HFFc6 (cell line): ENCODE measurements around the gene EPHB1. TPM values are rescaled to one million over a fixed set of nuclear protein-coding genes. Genes with fewer than 3 reads are reported as not detected.
"Not testable (repeated sequence)": the region's sequence is repeated elsewhere in the genome, so short reads cannot be mapped to it uniquely, and the experiment has no call there.

ENCODE experiments used
- DNase-seq: peaks from one replicate; pipeline ENCODE4 v3.0.0-alpha.2; 2018
- H3K27ac Mint-ChIP-seq: 2 replicates; pipeline ENCODE4 v1.8.0; 2020; ENCODE audit warnings: mild to moderate bottlenecking, mixed read lengths
- H3K27me3 Mint-ChIP-seq: 2 replicates; pipeline ENCODE4 v1.8.0; 2021; ENCODE audit warnings: mild to moderate bottlenecking, moderate library complexity, mixed read lengths; ENCODE audit not compliant: insufficient read depth
- H3K36me3 Mint-ChIP-seq: 2 replicates; pipeline ENCODE4 v1.8.0; 2021; ENCODE audit warnings: low read depth, mixed read lengths
- H3K4me1 Mint-ChIP-seq: 2 replicates; pipeline ENCODE4 v1.8.0; 2020; ENCODE audit warnings: low read depth, mixed read lengths
- H3K4me3 Mint-ChIP-seq: 2 replicates; pipeline ENCODE4 v1.8.0; 2020; ENCODE audit warnings: mild to moderate bottlenecking, moderate library complexity, mixed read lengths
- H3K9me3 Mint-ChIP-seq: 2 replicates; pipeline ENCODE4 v1.8.0; 2020; ENCODE audit warnings: mild to moderate bottlenecking, mixed read lengths
- CTCF ChIP-seq: fragments of 200-600 bp; sonication (generic); IDR thresholded peaks from 2 replicates; pipeline ENCODE4 v1.5.0; 2021; ENCODE audit warnings: antibody characterized with exemption, mild to moderate bottlenecking
- total RNA-seq, 6 experiments: library from RNA; stranded (reverse); fragmentation: NEBNext Ultra II Directional; extraction: Animal tissue kit (Norgen Biotek cat#: 25700); gene quantifications; 2 replicates in 1 of 6; 3 replicates in 5 of 6; pipeline ENCODE4 v1.2.3, GENCODE V29; 2021

Gene EPHB1
- total RNA-seq, 6 experiments from 2014 or later, result 0.88 to 2.6 (median 1.0) TPM

- Mint-ChIP-seq H3K36me3 (no peaks in the 10 kb centered on the region), H3K4me1 (no peaks in the 10 kb centered on the region)
Measured at GRCh38 chr3:135018149-135018923, 223.3 kb downstream of the EPHB1 start.

GRCh38 chr3:135020181-135020580 lies 225.1 kb downstream of the EPHB1 start:
- no peaks in the 10 kb centered on the region for H3K9me3 Mint-ChIP-seq
- TF ChIP-seq CTCF, result no peak
- H3K4me3 Mint-ChIP-seq, result no peak overlapping the region
- H3K27ac Mint-ChIP-seq, result no peak overlapping the region
- no peaks in the 10 kb centered on the region for H3K4me1 Mint-ChIP-seq
- peaks cover 4% of the 10 kb centered on the region for H3K27me3 Mint-ChIP-seq
- no peak for DNase-seq
- H3K36me3 Mint-ChIP-seq, result no peaks in the 10 kb centered on the region

More at GRCh38 chr3:135018149-135018923, 223.3 kb downstream of the EPHB1 start:
- no peak overlapping the region for H3K4me3 Mint-ChIP-seq
- DNase-seq, result no peak
- H3K27ac Mint-ChIP-seq, result no peak overlapping the region
- H3K9me3 Mint-ChIP-seq, result no peaks in the 10 kb centered on the region
- H3K27me3 Mint-ChIP-seq, result peaks cover 4% of the 10 kb centered on the region
- no peak for TF ChIP-seq CTCF

DNA sequence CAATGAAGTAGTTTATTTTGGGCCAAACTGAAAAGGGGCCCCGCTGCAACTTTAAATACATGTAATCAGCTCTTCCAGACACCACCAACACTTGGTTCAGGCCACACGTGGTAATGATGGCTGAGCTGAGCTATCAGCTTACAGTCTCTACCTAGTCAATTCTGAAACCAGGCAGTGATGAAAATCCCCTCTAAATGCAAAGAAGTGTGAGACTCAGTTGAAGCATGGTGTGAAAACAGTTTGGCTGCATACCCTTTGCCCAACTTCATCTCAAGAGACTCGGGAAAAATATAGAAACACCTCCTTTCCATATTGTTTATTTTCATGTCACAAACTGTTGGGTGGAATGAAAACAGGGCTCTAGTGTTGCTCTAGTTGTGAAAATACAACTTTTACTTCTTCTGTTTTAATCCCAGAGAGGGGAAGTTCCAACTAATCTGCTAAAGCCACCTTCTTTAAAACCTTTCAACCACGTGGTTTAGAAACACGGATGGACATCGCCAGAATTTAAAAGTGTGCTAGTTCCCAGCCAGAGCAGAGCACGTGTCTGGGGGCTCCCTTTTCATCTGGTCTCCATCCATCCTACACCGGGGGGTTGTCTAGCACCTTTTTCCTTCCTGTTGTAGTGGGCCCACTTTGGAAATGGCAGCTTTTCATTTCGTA lies 229.1 kb downstream of the EPHB1 start:
- Mint-ChIP-seq H3K4me1 (no peaks in the 10 kb centered on the region), H3K4me3 (no peak overlapping the region), H3K9me3 (no peaks in the 10 kb centered on the region), H3K27ac (no peak overlapping the region), H3K27me3 (peaks cover 2% of the 10 kb centered on the region), H3K36me3 (no peaks in the 10 kb centered on the region)
- no peak for TF ChIP-seq CTCF
- DNase-seq, result no peak

DNA sequence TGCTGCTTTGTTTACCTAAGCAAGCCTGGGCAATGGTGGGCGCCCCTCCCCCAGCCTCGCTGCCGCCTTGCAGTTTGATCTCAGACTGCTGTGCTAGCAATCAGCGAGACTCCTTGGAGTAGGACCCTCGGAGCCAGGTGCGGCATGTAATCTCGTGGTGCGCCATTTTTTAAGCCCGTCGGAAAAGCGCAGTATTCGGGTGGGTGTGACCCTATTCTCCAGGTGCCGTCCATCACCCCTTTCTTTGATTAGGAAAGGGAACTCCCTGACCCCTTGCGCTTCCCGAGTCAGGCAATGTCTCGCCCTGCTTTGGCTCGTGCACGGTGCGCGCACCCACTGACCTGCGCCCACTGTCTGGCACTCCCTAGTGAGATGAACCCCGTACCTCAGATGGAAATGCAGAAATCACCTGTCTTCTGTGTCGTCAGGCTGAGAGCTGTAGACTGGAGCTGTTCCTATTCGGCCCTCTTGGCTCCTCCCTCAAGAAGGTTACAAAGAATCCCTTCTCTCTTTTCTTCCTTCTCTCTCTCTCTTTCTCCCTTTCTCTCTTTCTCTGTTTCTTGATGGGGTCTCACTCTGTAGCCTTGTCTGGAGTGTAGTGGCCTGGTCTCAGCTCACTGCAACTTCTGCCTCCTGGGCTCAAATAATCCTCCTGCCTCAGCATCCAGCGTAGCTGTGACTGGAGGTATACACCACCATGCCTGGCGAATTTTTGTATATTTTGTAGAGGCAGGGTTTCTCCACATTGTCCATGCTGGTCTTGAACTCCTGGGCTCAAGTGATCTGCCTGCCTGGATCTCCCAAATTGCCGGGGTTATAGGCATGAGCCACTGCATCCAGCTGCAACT lies 235.9 kb downstream of the EPHB1 start:
- not testable (repeated sequence) for H3K27ac Mint-ChIP-seq, H3K27me3 Mint-ChIP-seq, DNase-seq, H3K4me1 Mint-ChIP-seq, H3K4me3 Mint-ChIP-seq, H3K9me3 Mint-ChIP-seq, H3K36me3 Mint-ChIP-seq

DNA sequence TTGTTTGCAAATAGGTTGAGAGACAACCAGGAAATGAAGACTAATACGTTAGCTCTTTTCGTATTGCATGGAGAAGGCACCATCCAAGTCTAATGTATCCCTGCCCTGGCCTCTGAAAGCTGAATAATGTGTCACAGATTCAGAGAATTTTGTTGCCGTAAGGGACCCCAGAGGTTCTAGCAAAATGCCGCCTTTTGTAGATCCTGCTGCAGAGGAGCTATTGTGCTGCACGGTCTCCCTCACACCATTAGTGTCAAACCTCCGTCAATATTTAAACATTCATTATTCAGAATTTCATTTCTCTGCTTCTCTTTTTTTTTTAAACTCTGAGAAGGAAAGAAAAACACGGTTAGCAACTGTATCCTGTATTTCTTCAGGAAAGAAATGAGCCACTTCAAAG lies 238.7 kb downstream of the EPHB1 start:
- H3K27ac Mint-ChIP-seq, result no peak overlapping the region
- peaks cover 7% of the 10 kb centered on the region; the same call in 1 of the 2 replicates for H3K4me1 Mint-ChIP-seq
- H3K36me3 Mint-ChIP-seq, result no peaks in the 10 kb centered on the region
- H3K4me3 Mint-ChIP-seq, result no peak overlapping the region
- no peaks in the 10 kb centered on the region; the same call in 1 of the 2 replicates for H3K9me3 Mint-ChIP-seq
- peaks cover 5% of the 10 kb centered on the region; the same call in 1 of the 2 replicates for H3K27me3 Mint-ChIP-seq
- DNase-seq, result no peak
- TF ChIP-seq CTCF, result no peak
